WTC11 (cell line): Measurements from ENCODE around the gene EMC9.

ENCODE experiments used
- CDX4 ChIP-seq: fragments of 250-450 bp; sonication (Bioruptor Pico); IDR thresholded peaks from 2 replicates; pipeline ENCODE4 v1.9.0; 2021; ENCODE audit warnings: moderate library complexity, mild to moderate bottlenecking, inconsistent platforms, borderline replicate concordance
- GRHL2 ChIP-seq: fragments of 250-450 bp; sonication (Bioruptor Pico); IDR thresholded peaks from 2 replicates; pipeline ENCODE4 v1.8.0; 2022; ENCODE audit warnings: mild to moderate bottlenecking, moderate library complexity; ENCODE audit not compliant: insufficient replicate concordance, severe bottlenecking
- SP1 ChIP-seq: sonication (generic); formaldehyde crosslinking; conservative IDR thresholded peaks from 2 replicates; pipeline ENCODE4 v1.8.1; 2022; ENCODE audit warnings: missing genetic modification reagents
- TP53 ChIP-seq: sonication (generic); formaldehyde crosslinking; IDR thresholded peaks from 2 replicates; pipeline ENCODE4 v1.8.1; 2023; ENCODE audit warnings: mild to moderate bottlenecking, missing genetic modification reagents
- USF2 ChIP-seq: sonication (generic); formaldehyde crosslinking; IDR thresholded peaks from 2 replicates; pipeline ENCODE4 v1.8.1; 2023; ENCODE audit warnings: mild to moderate bottlenecking, missing genetic modification reagents, moderate library complexity
- ZBTB43 ChIP-seq: sonication (generic); formaldehyde crosslinking; IDR thresholded peaks from 2 replicates; pipeline ENCODE4 v1.8.1; 2023; ENCODE audit warnings: mild to moderate bottlenecking, missing genetic modification reagents
- TF ChIP-seq, protein P1 (sequence below): fragments of 200-600 bp; IDR thresholded peaks from 2 replicates; pipeline ENCODE4 v1.8.0; 2022; ENCODE audit warnings: antibody characterized with exemption
- TF ChIP-seq, protein P2 (sequence below): sonication (generic); formaldehyde crosslinking; conservative IDR thresholded peaks from 2 replicates; pipeline ENCODE4 v1.8.1; 2023; ENCODE audit warnings: mild to moderate bottlenecking, low read depth, missing genetic modification reagents, moderate library complexity
- TF ChIP-seq, protein P3 (sequence below): sonication (generic); formaldehyde crosslinking; IDR thresholded peaks from 2 replicates; pipeline ENCODE4 v1.8.0; 2022; ENCODE audit warnings: mild to moderate bottlenecking, missing genetic modification reagents

- TF ChIP-seq, protein P1, sequence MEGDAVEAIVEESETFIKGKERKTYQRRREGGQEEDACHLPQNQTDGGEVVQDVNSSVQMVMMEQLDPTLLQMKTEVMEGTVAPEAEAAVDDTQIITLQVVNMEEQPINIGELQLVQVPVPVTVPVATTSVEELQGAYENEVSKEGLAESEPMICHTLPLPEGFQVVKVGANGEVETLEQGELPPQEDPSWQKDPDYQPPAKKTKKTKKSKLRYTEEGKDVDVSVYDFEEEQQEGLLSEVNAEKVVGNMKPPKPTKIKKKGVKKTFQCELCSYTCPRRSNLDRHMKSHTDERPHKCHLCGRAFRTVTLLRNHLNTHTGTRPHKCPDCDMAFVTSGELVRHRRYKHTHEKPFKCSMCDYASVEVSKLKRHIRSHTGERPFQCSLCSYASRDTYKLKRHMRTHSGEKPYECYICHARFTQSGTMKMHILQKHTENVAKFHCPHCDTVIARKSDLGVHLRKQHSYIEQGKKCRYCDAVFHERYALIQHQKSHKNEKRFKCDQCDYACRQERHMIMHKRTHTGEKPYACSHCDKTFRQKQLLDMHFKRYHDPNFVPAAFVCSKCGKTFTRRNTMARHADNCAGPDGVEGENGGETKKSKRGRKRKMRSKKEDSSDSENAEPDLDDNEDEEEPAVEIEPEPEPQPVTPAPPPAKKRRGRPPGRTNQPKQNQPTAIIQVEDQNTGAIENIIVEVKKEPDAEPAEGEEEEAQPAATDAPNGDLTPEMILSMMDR, result no peak
- TF ChIP-seq SP1 (CRISPR knock-in tag) (peak; percentile 69), ZBTB43 (no peak), USF2 (CRISPR knock-in tag) (no peak), CDX4 (CRISPR knock-in tag) (no peak), GRHL2 (CRISPR knock-in tag) (no peak), TP53 (CRISPR knock-in tag) (no peak)
- TF ChIP-seq, protein P2, sequence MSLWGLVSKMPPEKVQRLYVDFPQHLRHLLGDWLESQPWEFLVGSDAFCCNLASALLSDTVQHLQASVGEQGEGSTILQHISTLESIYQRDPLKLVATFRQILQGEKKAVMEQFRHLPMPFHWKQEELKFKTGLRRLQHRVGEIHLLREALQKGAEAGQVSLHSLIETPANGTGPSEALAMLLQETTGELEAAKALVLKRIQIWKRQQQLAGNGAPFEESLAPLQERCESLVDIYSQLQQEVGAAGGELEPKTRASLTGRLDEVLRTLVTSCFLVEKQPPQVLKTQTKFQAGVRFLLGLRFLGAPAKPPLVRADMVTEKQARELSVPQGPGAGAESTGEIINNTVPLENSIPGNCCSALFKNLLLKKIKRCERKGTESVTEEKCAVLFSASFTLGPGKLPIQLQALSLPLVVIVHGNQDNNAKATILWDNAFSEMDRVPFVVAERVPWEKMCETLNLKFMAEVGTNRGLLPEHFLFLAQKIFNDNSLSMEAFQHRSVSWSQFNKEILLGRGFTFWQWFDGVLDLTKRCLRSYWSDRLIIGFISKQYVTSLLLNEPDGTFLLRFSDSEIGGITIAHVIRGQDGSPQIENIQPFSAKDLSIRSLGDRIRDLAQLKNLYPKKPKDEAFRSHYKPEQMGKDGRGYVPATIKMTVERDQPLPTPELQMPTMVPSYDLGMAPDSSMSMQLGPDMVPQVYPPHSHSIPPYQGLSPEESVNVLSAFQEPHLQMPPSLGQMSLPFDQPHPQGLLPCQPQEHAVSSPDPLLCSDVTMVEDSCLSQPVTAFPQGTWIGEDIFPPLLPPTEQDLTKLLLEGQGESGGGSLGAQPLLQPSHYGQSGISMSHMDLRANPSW, result no peak
- TF ChIP-seq, protein P3, sequence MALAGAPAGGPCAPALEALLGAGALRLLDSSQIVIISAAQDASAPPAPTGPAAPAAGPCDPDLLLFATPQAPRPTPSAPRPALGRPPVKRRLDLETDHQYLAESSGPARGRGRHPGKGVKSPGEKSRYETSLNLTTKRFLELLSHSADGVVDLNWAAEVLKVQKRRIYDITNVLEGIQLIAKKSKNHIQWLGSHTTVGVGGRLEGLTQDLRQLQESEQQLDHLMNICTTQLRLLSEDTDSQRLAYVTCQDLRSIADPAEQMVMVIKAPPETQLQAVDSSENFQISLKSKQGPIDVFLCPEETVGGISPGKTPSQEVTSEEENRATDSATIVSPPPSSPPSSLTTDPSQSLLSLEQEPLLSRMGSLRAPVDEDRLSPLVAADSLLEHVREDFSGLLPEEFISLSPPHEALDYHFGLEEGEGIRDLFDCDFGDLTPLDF (CRISPR knock-in tag), result 0 out of 2 replicates have a peak, but pooled peaks have one; percentile 51
These were observed 30.2 kb upstream of the EMC9 start, which contains the start of gene REC8 for GRCh38 chr14:24171422-24172260.
